GM21619 (cell line): Measurements from ENCODE around the gene VWA5B1.
"Not testable (repeated sequence)": the region's sequence is repeated elsewhere in the genome, so short reads cannot be mapped to it uniquely, and the experiment has no call there.

Source experiments
- ATAC-seq: cut with Tn5 transposase; IDR thresholded peaks from one replicate; pipeline ENCODE4 v1.9.1; 2021; ENCODE audit not compliant: unreplicated experiment

The VWA5B1 gene

DNA sequence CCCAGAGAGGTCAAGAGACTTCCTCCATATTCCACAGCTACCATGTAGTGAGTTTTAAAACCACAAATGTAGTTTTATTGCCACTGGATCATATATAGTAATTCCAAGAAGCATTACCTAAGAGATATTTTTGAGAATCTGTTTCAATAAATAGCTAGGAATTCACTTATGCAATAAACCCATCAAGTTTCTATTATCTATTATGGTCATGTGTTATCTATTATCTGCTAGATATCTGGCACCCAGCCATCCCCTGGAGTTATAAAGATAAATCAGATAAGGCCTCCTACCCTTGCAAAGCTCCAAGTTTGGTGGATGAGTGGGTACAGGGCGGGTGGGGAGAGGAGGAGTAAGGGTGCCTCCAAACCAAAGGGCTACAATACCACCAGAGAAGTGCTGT is 10.3 kb upstream of the VWA5B1 start:
- no peak for ATAC-seq

DNA sequence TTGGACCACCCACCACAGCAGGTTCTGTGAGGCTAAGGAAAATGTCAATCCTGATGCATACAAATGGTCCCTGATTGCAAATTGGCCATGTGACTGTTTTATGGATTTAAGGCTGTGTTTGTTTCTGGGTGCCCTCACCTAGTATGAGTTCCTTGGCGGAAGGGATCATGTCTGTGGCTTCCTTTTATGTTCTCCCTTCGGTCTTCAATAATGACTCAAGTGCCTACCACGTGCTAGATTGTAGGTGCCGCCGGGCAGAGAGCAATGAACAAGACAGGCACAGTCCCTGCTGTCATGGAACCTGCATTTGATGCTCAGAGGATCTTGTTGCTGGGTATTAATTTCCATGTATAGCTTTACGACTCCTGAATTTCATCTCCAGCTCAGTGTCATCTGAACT is 9.8 kb upstream of the VWA5B1 start:
- ATAC-seq, result no peak

DNA sequence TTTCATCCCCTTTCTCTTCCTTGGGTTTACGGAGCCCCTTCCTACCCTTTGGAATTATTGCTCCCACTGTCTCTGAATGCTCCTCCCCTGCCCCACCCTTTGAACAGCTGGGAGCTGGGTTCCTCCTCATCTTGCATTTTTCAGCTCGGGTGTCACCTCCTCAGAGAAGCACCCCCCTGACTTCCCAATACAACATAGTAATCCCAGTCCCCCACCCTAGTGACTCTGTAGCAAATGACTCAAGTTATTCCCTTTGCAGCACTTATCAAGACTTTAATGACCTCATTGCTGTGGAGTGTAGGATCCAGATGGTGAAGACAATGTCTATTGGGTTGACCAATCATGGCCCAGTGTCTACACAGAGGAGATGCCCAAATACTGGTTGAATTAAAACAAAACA is 8.9 kb upstream of the VWA5B1 start:
- no peak for ATAC-seq

DNA sequence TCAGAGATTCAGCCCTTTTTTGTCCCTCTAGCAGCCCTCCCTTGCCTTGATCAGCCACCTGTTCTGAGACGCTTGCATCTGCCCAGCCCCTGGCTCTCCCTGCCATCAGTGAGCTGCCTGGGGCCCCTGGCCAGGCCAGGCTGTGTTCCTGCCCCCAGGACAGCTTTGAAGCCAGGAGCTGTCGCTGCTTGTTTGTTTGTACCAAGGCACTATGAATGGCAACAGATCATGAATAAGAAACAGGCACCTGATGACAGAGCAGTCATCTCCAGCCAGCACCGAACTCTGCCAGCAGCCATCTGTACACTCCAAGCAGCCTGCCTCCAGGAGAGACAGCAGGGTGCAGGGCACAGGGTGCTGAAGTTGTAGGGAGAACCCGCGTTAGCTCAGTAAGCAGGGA is 8.1 kb upstream of the VWA5B1 start:
- ATAC-seq, result no peak

DNA sequence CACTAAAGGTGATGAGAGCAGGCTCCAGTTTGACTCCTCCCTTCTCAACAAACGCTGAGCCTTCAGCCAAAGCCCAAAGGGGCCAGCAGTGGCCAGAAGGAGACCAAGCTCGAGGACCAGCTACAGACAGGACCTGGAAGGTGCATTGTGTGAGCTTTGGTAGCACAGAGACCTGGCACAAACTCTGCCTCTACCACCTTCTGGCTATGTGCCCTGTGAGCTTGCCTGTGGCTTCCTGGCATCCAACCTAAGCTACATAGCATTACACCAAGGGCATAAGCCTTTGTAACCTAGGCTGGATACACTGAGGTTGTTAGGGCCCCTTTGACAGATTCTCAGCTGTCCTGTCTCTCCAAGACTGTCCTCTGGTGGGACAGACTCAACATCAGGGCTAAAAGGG is 6.6 kb upstream of the VWA5B1 start:
- ATAC-seq, result no peak

DNA sequence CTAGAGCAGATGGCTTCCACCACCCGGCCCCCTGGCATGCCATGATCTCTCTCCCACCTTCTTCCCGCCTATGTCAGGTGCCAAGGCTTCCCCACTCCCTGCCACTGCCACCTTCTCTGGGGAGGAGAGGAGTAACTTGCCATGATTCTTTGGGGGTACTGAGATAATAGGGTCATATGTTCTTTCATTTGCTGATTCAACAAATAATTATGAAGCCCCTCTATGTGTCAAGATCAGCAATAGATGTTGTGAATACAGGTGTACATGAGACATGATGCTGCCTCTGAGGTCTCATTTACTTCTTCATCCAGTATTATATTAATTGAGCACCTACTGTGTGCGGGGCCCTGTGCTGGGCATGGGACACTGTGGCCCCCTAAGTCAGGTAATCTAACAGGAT is 6.0 kb upstream of the VWA5B1 start:
- ATAC-seq, result no peak

DNA sequence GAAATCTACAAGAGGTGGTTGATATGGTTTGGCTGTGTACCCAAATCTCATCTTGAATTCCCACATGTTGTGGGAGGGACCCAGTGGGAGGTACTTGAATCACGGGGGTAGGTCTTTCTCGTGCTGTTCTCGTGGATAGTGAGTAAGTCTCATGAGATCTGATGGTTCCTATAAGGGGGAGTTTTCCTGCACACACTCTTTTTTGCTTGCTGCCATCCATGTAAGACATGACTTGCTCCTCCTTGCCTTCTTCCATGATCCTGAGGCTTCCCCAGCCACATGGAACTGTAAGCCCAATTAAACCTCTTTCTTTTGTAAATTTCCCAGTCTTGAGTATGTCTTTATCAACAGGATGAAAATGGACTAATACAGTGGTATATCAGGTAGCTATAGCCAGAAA is 5.2 kb upstream of the VWA5B1 start:
- no peak for ATAC-seq

DNA sequence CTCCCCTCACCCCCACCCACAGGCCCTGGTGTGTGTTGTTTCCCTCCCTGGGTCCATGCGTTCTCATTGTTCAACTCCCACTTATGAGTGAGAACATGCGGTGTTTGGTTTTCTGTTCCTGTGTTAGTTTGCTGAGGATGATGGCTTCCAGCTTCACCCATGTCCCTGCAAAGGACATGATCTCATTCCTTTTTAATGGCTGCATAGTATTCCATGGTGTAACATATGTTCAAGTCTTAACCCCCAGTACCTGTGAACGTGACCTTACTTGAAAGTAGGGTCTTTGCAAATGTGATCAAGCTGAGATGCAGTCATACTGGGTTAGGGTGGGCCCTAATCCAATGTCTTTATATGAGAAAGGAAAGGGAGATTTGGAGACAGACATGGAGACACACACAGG is 3.0 kb upstream of the VWA5B1 start:
- not testable (repeated sequence) for ATAC-seq

DNA sequence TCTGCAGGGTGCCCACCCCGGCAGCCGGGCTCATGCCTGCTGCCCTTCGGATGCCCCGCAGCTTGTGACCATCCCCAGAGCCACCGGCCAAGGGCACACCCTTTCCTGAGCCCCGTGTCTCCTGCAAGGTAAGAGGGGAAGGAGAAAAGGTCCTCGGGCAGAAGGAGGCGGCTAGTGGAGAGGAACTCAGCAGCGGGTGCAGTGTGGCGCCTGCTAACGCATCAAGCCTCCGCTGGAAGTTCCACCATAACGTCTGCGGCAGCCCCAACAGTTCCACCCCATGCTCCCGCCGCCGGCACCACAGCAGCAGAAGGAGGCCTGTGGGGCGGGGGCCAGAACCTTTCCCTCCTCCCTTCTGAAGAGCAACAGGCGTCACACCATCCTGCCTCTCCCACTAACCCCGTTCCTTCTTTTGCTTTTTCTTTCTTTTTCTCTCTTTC is 990 bp downstream of the VWA5B1 start:
- ATAC-seq, result no peak

DNA sequence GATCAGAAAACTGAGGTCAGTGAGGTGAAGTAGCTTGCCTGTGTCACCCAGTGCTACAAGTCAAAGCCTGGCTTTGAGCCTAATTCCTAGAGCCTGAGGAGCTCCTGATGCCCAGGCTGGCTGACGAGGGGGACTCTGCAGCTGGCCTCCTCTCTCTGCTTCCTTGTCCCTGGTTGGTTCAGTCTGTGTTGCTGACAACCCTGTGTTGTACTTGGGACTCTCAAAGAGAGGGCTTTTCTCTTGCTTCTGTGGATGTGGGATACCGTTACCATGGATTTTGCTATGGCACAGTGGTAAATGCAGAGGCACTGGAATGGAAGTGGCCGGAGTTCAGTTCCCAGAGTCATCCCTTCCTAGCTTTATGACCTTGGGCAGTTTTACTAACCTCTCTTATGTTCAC is 8.0 kb downstream of the VWA5B1 start:
- no peak for ATAC-seq

DNA sequence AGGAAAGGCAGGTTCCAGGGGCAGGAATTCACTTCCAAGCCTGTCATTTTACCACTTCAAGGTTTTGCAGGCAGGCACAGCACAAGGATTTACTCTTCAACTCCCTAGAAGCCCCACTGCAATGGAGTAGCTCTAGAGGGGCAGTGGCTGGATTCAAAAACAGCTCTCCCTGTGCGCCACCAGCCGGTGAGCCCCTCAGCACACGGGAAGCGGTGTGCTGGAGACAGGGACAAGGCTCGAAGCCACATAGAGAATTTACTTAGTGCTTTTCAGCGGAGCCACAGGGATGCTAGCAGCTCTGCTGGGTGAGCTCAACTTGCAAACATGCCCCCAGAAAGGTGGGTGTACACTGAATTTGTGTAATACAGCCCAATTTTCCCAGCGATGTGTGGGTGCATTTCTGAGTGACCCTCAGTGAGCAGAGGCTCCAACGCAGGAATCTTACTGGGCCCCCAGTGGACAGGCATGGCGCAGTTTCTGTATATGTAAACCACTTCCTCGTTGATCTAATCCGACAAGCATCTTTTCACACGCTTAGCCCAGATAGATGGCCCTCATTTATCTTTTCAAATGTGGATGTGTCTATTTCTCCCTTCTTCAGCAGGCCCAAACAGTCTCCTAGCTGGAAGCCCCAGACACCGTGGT is 10.9 kb downstream of the VWA5B1 start:
- no peak for ATAC-seq

DNA sequence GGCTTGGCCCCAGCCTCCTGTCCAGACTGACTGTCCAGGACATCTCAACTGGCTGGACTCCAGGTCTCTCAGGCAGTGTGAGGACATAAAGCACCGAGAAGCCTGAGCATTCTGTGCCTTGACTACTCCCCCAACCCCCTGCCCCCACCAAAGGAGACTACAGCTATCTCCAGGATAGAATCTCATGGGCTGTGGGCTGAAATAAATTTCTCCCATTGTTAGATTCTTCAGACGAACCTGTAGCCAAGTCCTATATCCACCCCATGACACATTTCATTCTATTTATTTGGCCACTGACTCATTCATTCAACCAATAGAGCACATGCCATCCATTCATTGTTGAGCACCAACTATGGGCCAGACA is 11.4 kb downstream of the VWA5B1 start:
- ATAC-seq, result no peak

DNA sequence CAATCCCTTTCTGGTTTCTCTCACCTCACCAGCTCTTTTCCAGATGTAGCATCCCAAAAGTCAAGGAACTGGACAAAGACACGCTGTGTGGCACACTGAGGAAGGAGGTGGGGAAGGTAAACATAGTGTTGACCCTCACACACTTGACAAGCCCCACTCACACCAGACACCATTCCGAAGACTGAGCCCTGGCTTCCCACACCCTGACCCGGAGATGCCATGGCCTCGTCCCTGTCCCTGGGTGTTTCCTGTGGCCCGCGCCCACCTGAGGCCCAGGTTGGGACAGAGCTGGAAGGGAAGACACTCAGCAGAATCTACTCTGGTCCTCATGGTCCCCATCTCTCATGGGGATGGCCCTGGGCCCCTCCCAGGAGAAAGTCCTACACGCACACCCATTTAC is 16.4 kb downstream of the VWA5B1 start:
- no peak for ATAC-seq

DNA sequence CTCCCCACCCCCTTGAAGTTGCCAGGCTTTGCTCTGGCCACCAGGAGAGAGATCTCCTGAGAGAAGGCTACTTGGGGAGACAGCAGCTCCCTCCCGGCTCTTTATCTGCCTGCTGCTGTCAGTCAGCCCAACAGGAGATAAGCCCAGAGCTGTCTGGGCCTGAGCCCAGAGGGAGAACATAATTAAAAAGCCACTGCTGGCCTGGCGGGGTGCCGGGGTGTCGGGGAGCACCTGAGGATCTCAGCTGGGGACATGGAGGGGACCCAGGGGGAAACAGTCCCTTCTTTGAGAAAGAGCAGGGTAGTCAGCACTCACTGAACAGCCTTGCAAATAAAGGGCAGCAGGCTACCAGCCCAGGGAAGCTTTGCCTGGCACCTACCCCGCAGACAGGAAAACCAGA is 17.9 kb downstream of the VWA5B1 start:
- ATAC-seq, result no peak

DNA sequence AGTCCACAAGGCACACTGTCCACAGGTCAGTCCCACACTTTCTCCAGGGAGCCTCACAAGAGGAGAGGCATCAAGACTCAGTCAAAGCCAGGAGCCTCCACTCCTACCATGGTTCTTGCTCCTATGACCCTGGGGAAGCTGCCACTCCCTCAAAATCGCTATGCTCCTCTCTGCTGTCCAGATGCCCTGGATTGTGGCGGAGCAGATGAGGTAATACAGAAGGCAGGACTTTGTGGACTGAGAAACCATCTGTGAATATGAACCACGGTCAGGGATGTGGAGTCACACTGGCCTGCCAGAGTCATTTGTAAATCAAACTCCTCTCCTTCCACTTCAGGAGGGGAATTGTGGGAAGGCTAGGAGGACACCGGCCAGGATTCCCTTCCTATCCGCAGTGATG is 20.6 kb downstream of the VWA5B1 start:
- ATAC-seq, result no peak

DNA sequence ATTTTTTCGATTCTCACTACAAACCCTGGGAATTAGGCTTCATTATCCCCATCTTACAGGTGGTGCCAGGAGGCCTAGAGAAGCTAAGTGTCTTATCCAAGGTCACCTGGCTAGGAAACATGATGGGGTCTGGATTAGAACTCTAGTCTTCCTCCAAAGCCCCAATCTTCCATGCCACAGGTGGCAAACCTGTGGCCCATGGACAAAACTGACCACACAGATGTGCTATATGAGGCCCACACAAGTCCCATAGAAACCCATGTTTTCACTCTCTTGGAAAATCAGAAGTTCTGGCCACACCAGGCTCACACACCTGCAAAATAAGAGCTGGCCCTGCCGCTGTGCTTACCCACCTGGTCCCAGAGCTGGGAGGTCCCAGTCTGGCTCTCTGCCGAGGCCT is 21.6 kb downstream of the VWA5B1 start:
- ATAC-seq, result no peak

DNA sequence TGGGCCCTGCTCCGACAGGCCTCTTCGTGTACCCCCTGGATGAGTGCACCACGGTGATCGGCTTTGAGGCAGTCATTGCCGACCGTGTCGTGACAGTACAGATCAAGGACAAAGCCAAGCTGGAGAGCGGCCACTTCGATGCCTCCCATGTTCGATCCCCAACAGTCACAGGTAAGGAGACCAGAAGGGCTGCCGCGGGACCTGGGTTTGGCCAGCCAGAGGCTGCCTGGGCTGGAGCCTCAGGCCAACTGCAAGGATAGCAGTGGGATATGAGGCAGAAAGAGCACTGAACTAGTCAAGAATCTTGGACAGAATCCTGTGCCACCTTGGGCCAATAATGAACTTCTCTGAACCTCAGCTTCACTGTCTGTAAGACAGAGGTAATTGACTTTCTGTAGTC is 22.1 kb downstream of the VWA5B1 start:
- ATAC-seq, result no peak

DNA sequence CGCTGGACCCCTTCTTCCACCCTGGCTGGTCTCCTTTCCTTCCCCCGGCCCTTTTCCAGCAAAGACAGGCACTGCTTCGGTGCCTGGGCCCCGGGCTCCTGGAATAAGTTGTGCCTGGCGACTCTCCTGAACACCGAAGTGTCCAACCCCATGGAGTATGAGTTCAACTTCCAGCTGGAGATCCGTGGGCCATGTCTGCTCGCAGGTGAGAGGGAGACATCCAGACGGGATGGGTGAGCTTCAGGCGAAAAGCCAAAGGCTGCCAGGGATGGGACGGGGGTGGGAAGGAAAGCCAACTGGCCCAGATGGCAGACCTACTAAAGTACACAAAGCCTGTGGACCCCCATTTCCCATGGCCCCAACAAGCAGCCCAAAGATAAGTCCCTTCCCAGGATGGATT is 26.8 kb downstream of the VWA5B1 start:
- ATAC-seq, result no peak

DNA sequence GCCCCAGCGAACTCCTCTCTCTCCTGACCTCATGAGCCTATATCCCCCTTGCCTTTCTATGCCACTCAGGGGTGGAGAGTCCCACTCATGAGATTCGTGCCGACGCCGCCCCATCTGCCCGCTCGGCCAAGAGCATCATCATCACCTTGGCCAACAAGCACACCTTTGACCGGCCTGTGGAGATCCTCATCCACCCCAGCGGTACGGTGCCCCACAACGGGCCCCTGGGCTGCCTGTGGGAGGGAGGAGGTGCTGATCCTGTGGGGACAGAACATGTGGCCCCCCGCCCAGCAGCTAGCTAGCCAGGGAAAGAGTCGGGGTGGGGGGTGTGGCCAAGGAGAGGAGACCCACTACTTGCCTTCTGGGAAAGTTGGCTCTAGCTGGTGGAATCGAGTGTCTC is 27.8 kb downstream of the VWA5B1 start:
- ATAC-seq, result no peak

DNA sequence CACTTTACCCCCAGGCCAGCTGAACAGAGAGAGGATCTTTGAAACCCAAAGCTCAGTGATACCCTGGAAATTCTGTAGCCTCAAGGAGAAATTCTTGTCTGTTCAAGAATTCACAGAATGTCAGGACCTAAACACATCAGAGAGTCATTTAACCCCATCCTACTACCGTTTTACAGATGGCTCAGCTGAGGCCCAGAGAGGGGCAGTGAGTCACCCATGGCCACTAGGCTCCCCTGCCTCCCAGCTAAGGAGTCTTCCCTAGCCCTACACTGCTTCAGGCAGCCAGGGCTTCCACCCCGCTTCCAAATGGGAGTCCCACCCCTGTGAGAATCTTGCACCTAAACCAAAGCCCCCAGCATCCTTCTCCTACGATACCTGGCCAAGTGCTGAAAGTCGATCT is 28.3 kb downstream of the VWA5B1 start:
- no peak for ATAC-seq

DNA sequence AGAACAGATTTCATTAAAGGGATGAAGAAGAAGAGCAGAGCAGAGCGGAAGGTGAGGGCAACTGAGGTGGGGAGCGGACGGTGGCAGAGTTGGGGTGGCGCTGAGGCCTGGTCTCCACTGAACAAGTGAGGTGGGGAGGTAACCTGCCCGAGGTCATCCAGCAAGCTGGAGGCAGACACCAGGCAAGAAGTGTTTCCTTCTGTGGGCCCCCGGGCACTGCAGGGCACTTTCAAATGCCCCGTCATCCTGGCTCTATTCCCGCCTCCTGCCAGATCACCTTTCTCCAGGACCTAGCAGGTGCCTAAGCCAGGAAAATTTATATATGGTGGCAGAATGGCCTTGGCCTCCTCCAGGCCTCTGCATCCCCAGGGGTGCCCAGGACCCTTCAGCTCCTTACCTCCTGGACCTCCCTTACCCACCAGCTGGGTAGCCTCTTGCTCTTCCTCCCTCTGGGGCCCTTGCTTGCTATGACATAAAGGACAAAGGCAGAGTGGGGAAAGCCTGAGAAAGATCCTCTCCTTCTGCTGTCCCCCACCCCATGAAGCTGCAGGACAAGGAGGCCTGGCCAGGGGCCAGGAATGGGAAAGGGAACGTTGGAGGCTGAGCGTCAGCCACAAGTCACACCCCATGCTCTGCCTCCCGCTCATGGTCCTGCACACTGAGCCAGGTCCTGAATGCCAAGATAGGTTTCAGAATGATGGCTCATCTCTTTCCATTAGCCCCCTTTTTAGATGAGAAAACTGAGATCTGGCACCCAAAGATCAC is 29.0 kb downstream of the VWA5B1 start:
- ATAC-seq, result no peak

DNA sequence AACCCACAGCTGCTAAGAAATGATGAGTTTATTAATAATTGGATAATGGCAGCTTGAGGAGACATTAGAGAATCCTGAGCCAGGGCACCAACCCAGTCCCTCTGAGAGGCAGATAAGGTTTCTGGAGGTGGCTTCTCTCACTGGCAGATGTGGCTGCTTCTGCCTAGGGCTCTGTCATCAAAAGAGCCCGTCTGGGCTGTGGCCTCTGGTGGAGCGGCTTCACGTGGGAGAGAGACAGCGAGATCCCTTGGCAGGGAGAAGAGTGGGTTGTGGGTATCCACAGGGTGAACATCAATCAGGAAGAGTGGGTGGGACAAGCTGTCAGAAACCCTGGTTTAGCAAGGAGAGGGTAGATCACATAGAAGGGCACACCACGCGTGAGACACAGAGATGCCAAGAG is 30.0 kb downstream of the VWA5B1 start:
- no peak for ATAC-seq

DNA sequence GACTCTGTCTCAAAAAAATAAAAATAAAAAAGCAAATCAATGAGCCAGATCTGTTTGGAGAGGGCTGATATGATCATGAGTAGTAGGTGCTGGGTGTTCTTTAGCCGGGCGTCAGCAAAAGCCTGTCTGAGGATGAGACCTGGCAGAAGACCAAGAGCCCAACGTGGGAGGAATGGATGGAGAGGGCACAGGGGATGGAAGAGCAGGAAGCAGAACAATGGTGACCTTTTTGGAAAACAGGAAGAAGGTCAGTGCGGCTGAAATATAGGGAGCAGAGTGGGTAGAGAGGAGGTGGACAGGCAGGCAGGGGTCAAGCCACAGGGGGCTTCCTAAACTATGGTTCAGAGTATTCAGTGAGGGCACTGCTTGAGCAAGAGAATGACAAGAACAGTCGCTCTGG is 30.9 kb downstream of the VWA5B1 start:
- ATAC-seq, result no peak
